Measurements from ENCODE around the gene L1TD1.
"Not testable (repeated sequence)": the region's sequence is repeated elsewhere in the genome, so short reads cannot be mapped to it uniquely, and the experiment has no call there.

The L1TD1 gene

GRCh38 chr1:62198781-62199125 is 4.1 kb downstream of the L1TD1 start:
- no peak for DNase-seq

- DNase-seq: no peak
Measured at GRCh38 chr1:62207187-62207586, 12.5 kb downstream of the L1TD1 start.

- no peak for DNase-seq
Measured at GRCh38 chr1:62208087-62208486, 13.4 kb downstream of the L1TD1 start.

- no peak for DNase-seq
Measured at GRCh38 chr1:62208970-62209369, 14.3 kb downstream of the L1TD1 start.

GRCh38 chr1:62209931-62210595 is 15.4 kb downstream of the L1TD1 start:
- no peak for DNase-seq

- DNase-seq: no peak
Measured at GRCh38 chr1:62210960-62211359, 16.3 kb downstream of the L1TD1 start.

- no peak for DNase-seq
Measured at GRCh38 chr1:62212411-62212810, 17.8 kb downstream of the L1TD1 start.

GRCh38 chr1:62213075-62213914 is 18.6 kb downstream of the L1TD1 start:
- DNase-seq: no peak

GRCh38 chr1:62218604-62219003 is 24.0 kb downstream of the L1TD1 start:
- DNase-seq: no peak

- DNase-seq: not testable (repeated sequence)
Measured at GRCh38 chr1:62220456-62220855, 25.8 kb downstream of the L1TD1 start.

GRCh38 chr1:62221171-62221570 is 26.5 kb downstream of the L1TD1 start:
- no peak for DNase-seq

GRCh38 chr1:62222321-62222720 is 27.7 kb downstream of the L1TD1 start:
- DNase-seq: no peak

GRCh38 chr1:62224182-62224581 is 29.5 kb downstream of the L1TD1 start:
- no peak for DNase-seq

GRCh38 chr1:62227496-62227895 is 32.8 kb downstream of the L1TD1 start:
- no peak for DNase-seq

GRCh38 chr1:62228136-62228882 is 33.7 kb downstream of the L1TD1 start:
- DNase-seq: no peak

GRCh38 chr1:62228883-62229187 is 34.2 kb downstream of the L1TD1 start:
- no peak for DNase-seq

- no peak for DNase-seq
Measured at GRCh38 chr1:62229468-62229867, 34.8 kb downstream of the L1TD1 start.

- no peak for DNase-seq
Measured at GRCh38 chr1:62229932-62230331, 35.3 kb downstream of the L1TD1 start.

- no peak for DNase-seq
Measured at GRCh38 chr1:62230718-62231117, 36.1 kb downstream of the L1TD1 start.

- DNase-seq: no peak
Measured at GRCh38 chr1:62232871-62233278, 38.2 kb downstream of the L1TD1 start.

GRCh38 chr1:62233926-62234450 is 39.3 kb downstream of the L1TD1 start:
- no peak for DNase-seq

- DNase-seq: no peak
Measured at GRCh38 chr1:62234688-62235087, 40.0 kb downstream of the L1TD1 start.

GRCh38 chr1:62235576-62235975 is 40.9 kb downstream of the L1TD1 start:
- DNase-seq: no peak

- DNase-seq: no peak
Measured at GRCh38 chr1:62237361-62237760, 42.7 kb downstream of the L1TD1 start.
